Keratinocyte (primary cell): ENCODE results near the gene WDR27. TPM values are rescaled to one million over a fixed set of nuclear protein-coding genes. Genes with fewer than 3 reads are reported as not detected.

ENCODE experiments used
- DNase-seq: peaks from one replicate; pipeline ENCODE4 v3.0.0-alpha.2; 2011; ENCODE audit warnings: low read depth, missing footprints, low spot score
- FAIRE-seq: peaks from 2 replicates; lab custom pipeline; 2011; peaks lifted over from hg19 to GRCh38; lab: Jason Lieb, UNC
- H2AFZ ChIP-seq: 2 replicates; pipeline ENCODE4 v1.6.0; 2012; ENCODE audit warnings: low read length, control low read depth, inconsistent platforms; ENCODE audit not compliant: control insufficient read depth
- H3K27ac ChIP-seq: 2 replicates; pipeline ENCODE4 v1.5.1; 2011; ENCODE audit warnings: low read length; ENCODE audit not compliant: control insufficient read depth, insufficient read depth
- H3K27me3 ChIP-seq: 3 replicates; pipeline ENCODE4 v1.6.0; 2011; ENCODE audit warnings: low read length; ENCODE audit not compliant: control insufficient read depth, insufficient read depth; ENCODE audit errors: extremely low read depth
- H3K36me3 ChIP-seq, 2 experiments: 2 replicates in 1 of 2; 3 replicates in 1 of 2; pipeline ENCODE4 v1.5.1; 2011; ENCODE audit warnings: low read length in 2 of 2, mild to moderate bottlenecking in 1 of 2; ENCODE audit not compliant: control insufficient read depth in 2 of 2, insufficient read depth in 2 of 2; ENCODE audit errors: extremely low read depth in 1 of 2
- H3K4me1 ChIP-seq: 3 replicates; pipeline ENCODE4 v1.5.1; 2011; ENCODE audit warnings: low read length; ENCODE audit not compliant: control insufficient read depth, insufficient read depth; ENCODE audit errors: extremely low read depth
- H3K4me2 ChIP-seq: 3 replicates; pipeline ENCODE4 v1.6.0; 2011; ENCODE audit warnings: low read depth, low read length; ENCODE audit not compliant: control insufficient read depth, insufficient read depth; ENCODE audit errors: extremely low read depth
- H3K4me3 ChIP-seq, 3 experiments: fragments of 200-600 bp in 1 of 3; sonication (generic) in 1 of 3; 2 replicates in 2 of 3; 3 replicates in 1 of 3; pipeline ENCODE4 v1.5.1; 2011 to 2016; ENCODE audit warnings: low read length in 3 of 3, mild to moderate bottlenecking in 3 of 3, control low read depth in 2 of 3, inconsistent platforms in 1 of 3, low read depth in 1 of 3, mixed read lengths in 1 of 3, mixed run types in 1 of 3, moderate library complexity in 1 of 3; ENCODE audit not compliant: control insufficient read depth in 2 of 3, insufficient read depth in 2 of 3; ENCODE audit errors: extremely low read depth in 1 of 3
- H3K79me2 ChIP-seq: 2 replicates; pipeline ENCODE4 v1.6.0; 2012; ENCODE audit warnings: low read length; ENCODE audit not compliant: control insufficient read depth, insufficient read depth
- H3K9ac ChIP-seq: 3 replicates; pipeline ENCODE4 v1.6.0; 2011; ENCODE audit warnings: low read length; ENCODE audit not compliant: control insufficient read depth, insufficient read depth; ENCODE audit errors: extremely low read depth
- H3K9me1 ChIP-seq: 3 replicates; pipeline ENCODE4 v1.6.0; 2011; ENCODE audit warnings: low read length; ENCODE audit not compliant: control insufficient read depth, insufficient read depth; ENCODE audit errors: extremely low read depth
- H3K9me3 ChIP-seq: 2 replicates; pipeline ENCODE4 v1.5.1; 2012; ENCODE audit warnings: low read depth, low read length; ENCODE audit not compliant: control insufficient read depth
- H4K20me1 ChIP-seq: 3 replicates; pipeline ENCODE4 v1.6.0; 2011; ENCODE audit warnings: low read length; ENCODE audit not compliant: control insufficient read depth, insufficient read depth; ENCODE audit errors: extremely low read depth
- EZH2 ChIP-seq: IDR thresholded peaks from one replicate; pipeline ENCODE4 v1.6.1; 2012; ENCODE audit warnings: inconsistent platforms, mild to moderate bottlenecking, low read length, moderate library complexity
- dilution Hi-C: fragments of 300-500 bp; cut with MboI; formaldehyde crosslinking; loops from one replicate; pipeline ENCODE4 v1.7.0; 2020; ENCODE audit warnings: low sequenced_read_pairs; ENCODE audit not compliant: extremely low pct_ligation_motif_present
- polyA plus RNA-seq, 5 experiments: library from polyadenylated mRNA; depleted of rRNA in 3 of 5; stranded (reverse) in 3 of 5; stranded (forward) in 1 of 5; unstranded in 1 of 5; fragments of >200 nt; gene quantifications; 1 replicate in 1 of 5; 2 replicates in 3 of 5; 3 replicates in 1 of 5; pipeline versions ENCODE4 v1.2.1 to v1.2.3, GENCODE V29; 2011 to 2012; ENCODE audit warnings: missing spikeins in 2 of 5, low read depth in 1 of 5, low replicate concordance in 1 of 5
- TF ChIP-seq, protein P1 (sequence below), 3 experiments: IDR thresholded peaks in 1 of 3; conservative IDR thresholded peaks in 1 of 3; optimal IDR thresholded peaks in 1 of 3; 2 replicates in 2 of 3; 3 replicates in 1 of 3; pipeline versions ENCODE3 to v1.5.1; 2011; ENCODE audit warnings: low read length in 3 of 3, mild to moderate bottlenecking in 3 of 3, moderate library complexity in 2 of 3, control low read depth in 1 of 3, inconsistent platforms in 1 of 3; ENCODE audit not compliant: insufficient read depth in 2 of 3; ENCODE audit errors: extremely low read depth in 1 of 3

WDR27 gene
- polyA plus RNA-seq, 1 donor (not counting 4 experiments of a cell fraction or from before 2014, with no cell fraction given): 17.8 TPM

DNA sequence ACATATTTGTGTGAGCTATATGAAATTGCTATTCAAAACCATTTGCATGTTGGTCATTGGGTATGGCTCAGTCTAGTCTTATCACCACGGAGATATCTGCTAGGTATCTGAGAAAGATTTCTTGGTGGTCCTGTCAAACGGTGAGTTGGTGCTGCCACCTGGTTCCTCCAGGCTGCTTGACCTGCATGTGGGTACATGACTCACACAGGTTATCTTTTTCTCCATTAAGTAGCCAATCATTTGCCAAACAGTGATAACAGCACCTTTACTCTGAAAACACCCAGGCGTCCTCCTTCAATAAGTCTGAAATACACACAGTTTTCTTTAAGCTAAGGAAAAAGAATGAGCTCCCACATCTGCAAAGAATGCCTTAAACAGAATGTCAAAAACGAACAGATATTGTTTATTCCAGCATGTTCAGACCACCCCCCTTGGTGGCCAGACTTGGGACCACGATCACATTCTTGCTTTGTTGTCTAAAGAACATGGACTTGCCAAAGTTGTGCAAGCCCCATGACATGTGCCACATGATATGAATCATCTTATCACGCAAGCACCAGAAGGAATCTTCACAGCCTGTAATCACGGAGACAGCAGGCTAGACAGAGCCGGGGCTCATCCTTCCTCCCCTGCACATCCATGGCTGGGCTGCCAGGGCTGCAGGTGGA is 247.5 kb downstream of the WDR27 start:
- H3K27ac ChIP-seq: peak overlapping the region; percentile 27
- H4K20me1 ChIP-seq: no peaks in the 10 kb centered on the region
- DNase-seq (no peak), FAIRE-seq (peak; percentile 26)
- no peak for TF ChIP-seq EZH2
- TF ChIP-seq, protein P1, sequence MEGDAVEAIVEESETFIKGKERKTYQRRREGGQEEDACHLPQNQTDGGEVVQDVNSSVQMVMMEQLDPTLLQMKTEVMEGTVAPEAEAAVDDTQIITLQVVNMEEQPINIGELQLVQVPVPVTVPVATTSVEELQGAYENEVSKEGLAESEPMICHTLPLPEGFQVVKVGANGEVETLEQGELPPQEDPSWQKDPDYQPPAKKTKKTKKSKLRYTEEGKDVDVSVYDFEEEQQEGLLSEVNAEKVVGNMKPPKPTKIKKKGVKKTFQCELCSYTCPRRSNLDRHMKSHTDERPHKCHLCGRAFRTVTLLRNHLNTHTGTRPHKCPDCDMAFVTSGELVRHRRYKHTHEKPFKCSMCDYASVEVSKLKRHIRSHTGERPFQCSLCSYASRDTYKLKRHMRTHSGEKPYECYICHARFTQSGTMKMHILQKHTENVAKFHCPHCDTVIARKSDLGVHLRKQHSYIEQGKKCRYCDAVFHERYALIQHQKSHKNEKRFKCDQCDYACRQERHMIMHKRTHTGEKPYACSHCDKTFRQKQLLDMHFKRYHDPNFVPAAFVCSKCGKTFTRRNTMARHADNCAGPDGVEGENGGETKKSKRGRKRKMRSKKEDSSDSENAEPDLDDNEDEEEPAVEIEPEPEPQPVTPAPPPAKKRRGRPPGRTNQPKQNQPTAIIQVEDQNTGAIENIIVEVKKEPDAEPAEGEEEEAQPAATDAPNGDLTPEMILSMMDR (optimal IDR thresholded peaks at IDR 0.05 in 1 of 3, IDR thresholded peaks at IDR 0.05 in 1 of 3, conservative IDR thresholded peaks at IDR 0.05 in 1 of 3; ENCODE audit: extremely low read depth in 1 of 3, insufficient read depth in 2 of 3, low read length in 3 of 3): peak in 1 of 3 experiments; percentile 33
- H3K36me3 ChIP-seq: no peaks in the 10 kb centered on the region
- H3K9me1 ChIP-seq: no peaks in the 10 kb centered on the region
- H3K4me1 ChIP-seq: peaks cover 31% of the 10 kb centered on the region
- no peak overlapping the region for H2AFZ ChIP-seq
- H3K9me3 ChIP-seq: no peaks in the 10 kb centered on the region
- dilution Hi-C loops: no loop called here
- H3K27me3 ChIP-seq: no peaks in the 10 kb centered on the region
- H3K9ac ChIP-seq: no peak overlapping the region
- H3K4me2 ChIP-seq: no peak overlapping the region
- H3K79me2 ChIP-seq: no peaks in the 10 kb centered on the region
- no peak overlapping the region for H3K4me3 ChIP-seq

DNA sequence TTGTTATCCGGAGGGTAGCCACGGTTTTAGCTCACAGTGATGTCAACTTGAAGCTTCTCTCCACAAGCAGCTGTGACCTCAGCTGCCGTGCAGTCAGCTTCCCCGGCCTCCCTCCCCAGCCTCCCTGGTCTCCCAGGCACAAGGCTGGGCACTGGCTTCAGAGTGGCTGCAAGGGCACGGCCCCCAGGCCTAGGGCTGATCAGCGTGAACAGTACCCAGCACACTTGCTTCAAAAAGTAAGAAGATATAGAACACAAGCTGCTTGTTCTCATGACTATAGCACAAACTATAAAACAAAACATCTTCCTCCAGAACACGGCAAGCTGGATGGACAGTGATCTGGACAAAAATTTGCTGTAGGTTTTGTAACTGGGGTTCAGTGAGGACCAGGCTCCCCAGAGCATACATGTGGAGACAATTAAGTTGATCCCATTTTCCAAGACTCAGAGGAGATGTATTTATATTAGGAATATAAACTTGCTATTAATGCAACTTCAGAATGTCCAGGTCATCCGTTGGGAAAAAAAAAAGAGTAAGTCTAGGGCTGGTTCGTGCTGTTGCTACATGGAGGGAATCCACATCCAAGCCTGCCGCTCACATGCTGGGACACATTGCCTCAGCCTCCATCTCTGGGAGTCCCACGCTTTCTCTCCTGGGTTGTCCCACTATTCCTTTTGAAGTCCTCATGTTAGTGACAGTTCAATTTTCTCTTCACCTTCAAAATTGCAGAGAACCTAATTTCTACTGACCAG is 248.8 kb downstream of the WDR27 start:
- H3K27me3 ChIP-seq: no peaks in the 10 kb centered on the region
- H2AFZ ChIP-seq: no peak overlapping the region
- DNase-seq (no peak), FAIRE-seq (no peak)
- TF ChIP-seq, protein P1 (optimal IDR thresholded peaks at IDR 0.05 in 1 of 3, IDR thresholded peaks at IDR 0.05 in 1 of 3, conservative IDR thresholded peaks at IDR 0.05 in 1 of 3; ENCODE audit: extremely low read depth in 1 of 3, insufficient read depth in 2 of 3, low read length in 3 of 3): no peak
- TF ChIP-seq EZH2: no peak
- H3K79me2 ChIP-seq: no peaks in the 10 kb centered on the region
- H3K4me1 ChIP-seq: peaks cover 31% of the 10 kb centered on the region
- no peaks in the 10 kb centered on the region for H4K20me1 ChIP-seq
- H3K9ac ChIP-seq: no peak overlapping the region
- no peaks in the 10 kb centered on the region for H3K9me1 ChIP-seq
- H3K4me2 ChIP-seq: peak overlapping the region; percentile 91
- H3K4me3 ChIP-seq: peak overlapping the region in 1 of 3 experiments; percentile 61
- H3K36me3 ChIP-seq: no peaks in the 10 kb centered on the region
- H3K9me3 ChIP-seq: no peaks in the 10 kb centered on the region
- dilution Hi-C loops: no loop called here
- no peak overlapping the region for H3K27ac ChIP-seq
